Measurements from ENCODE around the gene CXCL5.
"Not testable (repeated sequence)": the region's sequence is repeated elsewhere in the genome, so short reads cannot be mapped to it uniquely, and the experiment has no call there.

The CXCL5 gene

GRCh38 chr4:73967866-73968265 lies 30.6 kb downstream of the CXCL5 start:
- no peak for DNase-seq

DNA sequence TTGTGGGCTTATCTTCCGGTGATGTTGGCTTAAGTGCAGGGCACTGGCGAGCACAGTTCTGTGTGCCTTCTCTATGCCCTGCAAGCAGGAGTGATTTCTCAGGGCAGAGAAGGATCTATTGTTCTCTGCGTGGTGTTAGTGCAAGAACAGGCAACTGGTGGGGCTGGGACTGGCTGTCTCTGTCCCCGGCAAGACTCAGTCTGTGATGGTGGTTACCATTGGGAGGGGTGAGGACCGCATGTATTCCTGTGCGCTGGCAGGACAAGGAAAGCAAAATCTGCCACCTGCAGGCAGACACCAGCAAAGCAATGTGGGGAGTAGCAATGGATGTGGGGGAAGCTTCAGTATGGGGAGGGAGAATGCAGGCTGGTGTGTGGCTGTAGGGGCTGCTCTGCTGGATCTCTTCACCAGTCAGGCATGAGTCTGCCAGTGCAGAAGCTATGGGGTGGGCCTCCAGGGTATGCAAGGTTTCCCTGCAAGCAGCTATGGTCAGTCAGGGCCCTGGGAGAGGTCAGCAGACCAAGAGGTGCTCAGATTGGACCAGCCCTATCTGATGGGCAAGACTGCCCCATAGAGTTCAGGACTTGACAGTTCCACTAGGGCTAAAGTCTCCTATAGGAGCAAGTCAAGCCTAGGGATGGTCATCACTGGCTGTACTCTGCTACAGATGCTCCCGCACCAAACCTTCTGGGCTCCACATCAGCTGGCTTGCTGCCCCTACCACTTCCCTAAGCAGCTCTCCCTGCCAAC lies 33.4 kb downstream of the CXCL5 start:
- DNase-seq: no peak

DNA sequence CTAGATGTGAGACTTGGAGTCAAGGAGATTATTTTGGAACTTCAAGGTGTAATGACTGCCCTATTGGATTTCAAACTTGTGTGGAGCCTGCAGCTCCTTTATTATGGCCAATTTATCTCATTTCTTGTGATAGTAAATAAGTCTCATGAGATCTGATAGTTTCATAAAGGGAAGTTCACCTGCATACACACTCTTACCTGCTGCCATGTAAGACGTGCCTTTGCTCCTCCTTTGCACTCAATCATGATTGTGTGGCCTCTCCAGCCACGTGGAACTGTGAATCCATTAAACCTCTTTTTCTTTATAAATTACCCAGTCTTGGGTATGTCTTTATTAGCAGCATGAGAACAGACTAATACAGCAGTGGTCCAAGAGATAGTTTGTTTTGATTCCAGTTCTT lies 35.8 kb downstream of the CXCL5 start:
- no peak for DNase-seq

- DNase-seq: not testable (repeated sequence)
Measured at GRCh38 chr4:73959041-73959440, 39.4 kb downstream of the CXCL5 start.

DNA sequence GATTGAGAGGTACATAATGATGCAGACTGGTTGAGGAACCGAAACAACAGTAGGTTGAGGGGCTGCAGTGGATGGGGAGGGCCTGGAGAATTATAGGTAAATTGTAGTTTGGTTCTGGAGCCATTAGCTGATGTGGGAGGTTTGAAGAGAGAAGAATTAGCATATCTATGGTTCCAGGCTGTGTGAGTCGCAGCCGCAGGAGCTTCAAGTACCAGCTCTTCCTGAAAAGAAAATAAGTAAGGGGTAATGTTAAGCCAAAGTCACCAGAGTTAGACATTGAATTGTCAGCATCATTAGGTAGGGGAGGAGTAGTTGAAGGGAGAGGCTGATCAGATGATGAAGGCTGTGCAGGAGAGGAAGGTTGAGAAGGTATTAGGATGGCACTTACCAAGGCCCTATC lies 46.1 kb downstream of the CXCL5 start:
- no peak for DNase-seq

- not testable (repeated sequence) for DNase-seq
Measured at GRCh38 chr4:73950376-73950920, 48.0 kb downstream of the CXCL5 start.

DNA sequence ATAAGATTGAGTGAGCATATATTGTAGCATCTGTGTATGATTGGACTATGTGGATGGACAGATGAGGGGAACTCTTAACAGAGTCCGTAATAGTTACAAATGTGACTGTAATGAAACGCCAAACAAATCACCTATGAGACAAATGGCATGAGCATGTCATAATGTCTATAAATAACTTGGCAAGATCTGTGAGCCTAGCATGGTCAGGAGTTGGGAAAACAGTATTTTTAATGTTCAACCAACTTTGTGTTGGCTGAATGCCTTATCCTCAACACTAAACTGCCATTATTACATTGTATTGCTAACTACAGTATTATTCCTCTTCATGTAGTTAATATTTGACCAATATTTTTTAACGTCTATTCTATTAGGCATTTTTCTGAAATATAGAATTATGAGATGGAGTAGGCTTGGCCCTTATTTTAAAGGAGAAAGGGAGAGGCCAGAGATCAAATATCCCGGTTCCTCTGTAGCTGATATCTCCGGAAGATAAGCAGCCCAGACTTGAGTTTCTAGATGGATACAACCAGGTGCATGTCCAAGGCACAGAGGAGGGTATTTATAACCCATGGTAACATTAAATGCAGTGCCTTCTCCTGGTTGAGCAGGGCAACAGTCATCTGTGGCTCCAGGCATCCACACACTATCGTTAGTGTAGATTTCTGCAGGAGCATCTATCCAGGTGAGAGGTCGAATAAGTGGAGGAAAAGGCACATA lies 49.3 kb downstream of the CXCL5 start:
- no peak for DNase-seq

- DNase-seq: no peak
Measured at GRCh38 chr4:73948291-73948690, 50.2 kb downstream of the CXCL5 start.

DNA sequence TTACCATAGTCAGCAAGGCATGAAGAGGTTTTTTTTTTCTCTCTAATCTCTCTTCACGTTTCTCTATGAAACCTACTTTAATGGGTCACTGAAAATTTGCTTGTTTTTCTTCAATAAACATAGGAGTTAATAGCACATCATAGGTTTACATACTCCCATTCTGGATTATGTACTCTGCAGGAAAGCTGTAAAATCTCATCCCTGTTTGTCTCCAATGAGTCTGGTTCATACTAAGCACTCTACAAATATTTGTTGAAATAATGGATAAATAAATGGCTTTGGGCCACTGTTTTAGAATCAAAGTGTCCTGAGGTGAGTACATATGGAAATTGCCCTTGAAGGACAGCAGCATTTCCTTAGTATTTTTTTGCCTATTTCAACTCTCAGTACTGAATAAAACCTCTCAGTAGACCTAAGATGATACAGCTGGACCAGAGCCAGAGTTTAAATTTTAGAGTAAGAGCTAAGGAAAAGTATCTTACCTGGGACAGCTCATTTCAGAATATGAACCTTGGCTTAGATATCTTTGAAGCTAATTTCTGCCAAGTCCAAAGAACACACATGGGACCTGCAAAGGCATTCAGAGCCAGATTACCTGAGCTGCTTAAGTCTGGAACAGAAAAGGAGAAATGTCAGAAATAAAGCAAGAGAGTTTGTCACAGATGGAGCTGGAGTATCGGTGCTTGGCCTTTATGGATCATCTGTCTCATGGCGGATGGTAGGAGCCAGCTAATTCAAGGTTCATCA lies 51.1 kb downstream of the CXCL5 start:
- DNase-seq: no peak

- DNase-seq: no peak
Measured at GRCh38 chr4:73945674-73946449, 52.6 kb downstream of the CXCL5 start.
